ENCODE measurements around the gene PALLD. TPM values are rescaled to one million over a fixed set of nuclear protein-coding genes. Genes with fewer than 3 reads are reported as not detected.

The PALLD gene
- total and polyA plus RNA-seq, 2 of the 8 experiments (the other 6 are each of a cell fraction or from before 2014, with no cell fraction given): 10.5 to 25.0 TPM

DNA sequence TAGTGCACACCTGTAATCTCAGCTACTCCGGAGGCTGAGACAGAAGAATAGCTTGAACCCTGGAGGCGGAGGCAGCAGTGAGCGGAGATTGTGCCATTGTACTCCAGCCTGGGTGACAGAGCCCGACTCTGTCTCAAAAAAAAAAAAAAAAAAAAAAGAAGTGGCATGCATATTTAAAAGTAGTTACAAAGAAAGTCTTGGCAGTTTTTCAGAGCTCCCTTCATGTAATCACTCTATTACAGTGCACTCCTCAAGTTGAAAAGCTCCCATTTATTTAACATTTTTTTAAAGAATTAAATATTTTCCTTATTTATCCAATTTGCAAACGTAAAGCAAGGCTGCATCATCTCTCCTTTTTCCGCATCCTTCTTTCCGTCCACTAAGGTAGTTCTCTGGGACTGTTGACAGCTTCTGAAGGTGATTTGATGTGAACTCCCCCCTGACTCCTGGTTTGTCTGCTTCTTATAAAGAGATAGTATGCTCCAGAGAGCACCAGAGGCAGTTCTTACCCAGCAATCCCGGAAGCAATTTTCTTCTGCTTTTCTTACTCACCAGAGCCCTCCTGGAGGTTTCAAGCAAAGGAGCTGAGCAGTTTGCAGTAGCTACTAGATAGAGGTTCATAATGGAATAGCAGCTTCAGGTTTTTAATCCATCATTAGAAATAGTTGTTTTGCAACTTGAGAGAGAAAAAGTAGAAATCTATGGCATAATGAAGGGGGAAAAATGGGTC is 151.0 kb downstream of the PALLD start:
- H2BK20ac ChIP-seq (ENCODE audit: low read length): no peak overlapping the region
- no peak overlapping the region for H2BK120ac ChIP-seq (replicated peaks; ENCODE audit: low read depth, low read length)
- H3K36me3 ChIP-seq (ENCODE audit: control insufficient read depth in 2 of 4, insufficient read depth in 4 of 4, low read length in 3 of 4): no peaks in the 10 kb centered on the region
- no peak overlapping the region for H3K4ac ChIP-seq (replicated peaks; ENCODE audit: insufficient read length, low read depth, low read length)
- H4K20me1 ChIP-seq (replicated peaks in 1 of 2; ENCODE audit: control insufficient read depth in 1 of 2, insufficient read depth in 2 of 2, low read length in 2 of 2): no peaks in the 10 kb centered on the region
- no peak overlapping the region for H4K91ac ChIP-seq (replicated peaks; ENCODE audit: insufficient read length, low read length)
- H2BK5ac ChIP-seq (ENCODE audit: low read depth, low read length): no peak overlapping the region
- no peaks in the 10 kb centered on the region for H3K23me2 ChIP-seq (ENCODE audit: low read depth, low read length)
- no peaks in the 10 kb centered on the region for H3K79me2 ChIP-seq (ENCODE audit: control insufficient read depth in 1 of 2, insufficient read depth in 2 of 2, low read length in 2 of 2)
- no peak overlapping the region for H4K8ac ChIP-seq (ENCODE audit: extremely low read depth, insufficient read depth, low read length)
- no peak overlapping the region for H2BK15ac ChIP-seq (ENCODE audit: low read length)
- no peaks in the 10 kb centered on the region for H3K27me3 ChIP-seq (replicated peaks in 1 of 4; ENCODE audit: control insufficient read depth in 3 of 4, extremely low read depth in 1 of 4, insufficient read depth in 3 of 4, low read length in 3 of 4)
- H2AK5ac ChIP-seq (ENCODE audit: low read depth, low read length): no peak overlapping the region
- peaks cover 0 to 3% (median 1%) of the 10 kb centered on the region in 4 experiments; a peak in 2 of 7 replicates for H3K4me1 ChIP-seq (replicated peaks in 1 of 4; ENCODE audit: control insufficient read depth in 3 of 4, insufficient read depth in 4 of 4, low read length in 3 of 4)
- no peak overlapping the region for H2AFZ ChIP-seq (ENCODE audit: low read length)
- WGBS, 2 experiments (ENCODE audit: extremely low coverage in 1 of 2, insufficient coverage in 1 of 2, insufficient read length in 1 of 2, insufficient replicate concordance in 2 of 2, low coverage in 1 of 2, low lambda C conversion rate in 2 of 2, missing lambda C conversion rate in 1 of 2): 90% methylated on average over 7 of the region's 8 CpGs; no CpG with 5 or more reads in 1 of the 2 experiments
- H4K5ac ChIP-seq (ENCODE audit: insufficient read length, low read depth, low read length): no peak overlapping the region
- no peak overlapping the region for H3K56ac ChIP-seq (replicated peaks; ENCODE audit: insufficient read length, low read depth, low read length)
- H3K79me1 ChIP-seq (ENCODE audit: low read depth, low read length): no peaks in the 10 kb centered on the region
- no peak for FAIRE-seq
- no peak overlapping the region for H2BK12ac ChIP-seq (ENCODE audit: low read depth, low read length)
- no peak overlapping the region for H3K14ac ChIP-seq (ENCODE audit: insufficient read length)
- H3K9ac ChIP-seq (replicated peaks in 1 of 4; ENCODE audit: extremely low read depth in 1 of 4, low read depth in 3 of 4, low read length in 3 of 4): no peak overlapping the region
- POLR2A ChIA-PET (ENCODE audit: partially characterized antibody): no interaction called here
- H3K18ac ChIP-seq (ENCODE audit: extremely low read depth, low read length): no peak overlapping the region
- H3K23ac ChIP-seq (ENCODE audit: insufficient read length): no peak overlapping the region
- no peak overlapping the region for H3K4me2 ChIP-seq (ENCODE audit: insufficient read depth in 1 of 2, low read depth in 2 of 2, low read length in 2 of 2)
- CTCF ChIA-PET (ENCODE audit: partially characterized antibody): interaction anchor here (0.7 to 1.0 kb wide), 5 partner anchors 13 to 35 kb away, joined by 3 read pairs; no protein-coding TSS in a partner anchor
- no peaks in the 10 kb centered on the region for H3K9me3 ChIP-seq (ENCODE audit: insufficient read depth in 2 of 2, low read depth in 1 of 2, low read length in 1 of 2)
- H3K4me3 ChIP-seq (ENCODE audit: extremely low read depth in 1 of 4, insufficient read depth in 2 of 4, low read depth in 3 of 4, low read length in 4 of 4): no peak overlapping the region
- DNase-seq (ENCODE audit: low read depth in 1 of 2, low spot score in 2 of 2): no peak
- no peak overlapping the region for H3K27ac ChIP-seq (ENCODE audit: low read depth, low read length)
- TF ChIP-seq JUND (IDR thresholded peaks at IDR 0.05; ENCODE audit: low read length) (no peak), SP2 (IDR thresholded peaks at IDR 0.05; ENCODE audit: low read length) (no peak), NANOG (IDR thresholded peaks at IDR 0.05; ENCODE audit: insufficient read depth, low read depth, low read length, poor library complexity, severe bottlenecking) (no peak), SIN3A (conservative IDR thresholded peaks at IDR 0.05 in 1 of 2, IDR thresholded peaks at IDR 0.05 in 1 of 2; ENCODE audit: low read depth in 1 of 2, low read length in 2 of 2) (no peak), CTBP2 (IDR thresholded peaks at IDR 0.05; ENCODE audit: borderline replicate concordance, insufficient read depth, insufficient read length, low read length) (no peak), CHD1 (IDR thresholded peaks at IDR 0.05; ENCODE audit: low read depth, low read length) (no peak), BACH1 (IDR thresholded peaks at IDR 0.05; ENCODE audit: low read length) (no peak), EZH2 (IDR thresholded peaks at IDR 0.05; ENCODE audit: low read depth, low read length, severe bottlenecking) (no peak), GABPA (IDR thresholded peaks at IDR 0.05; ENCODE audit: borderline replicate concordance, insufficient read depth, low read length) (no peak), TEAD4 (IDR thresholded peaks at IDR 0.05; ENCODE audit: low read depth, low read length) (no peak), JUN (IDR thresholded peaks at IDR 0.05; ENCODE audit: low read depth, low read length) (no peak), TCF12 (IDR thresholded peaks at IDR 0.05; ENCODE audit: low read depth, low read length) (no peak), CBX5 (IDR thresholded peaks at IDR 0.05; ENCODE audit: low read depth, low read length) (no peak)

Measured in H1 (cell line).